ENCODE measurements around the gene RAB13. TPM values are rescaled to one million over a fixed set of nuclear protein-coding genes. Genes with fewer than 3 reads are reported as not detected.

RAB13 gene
- total RNA-seq, 1 experiment from 2014 or later: 122 TPM

- H4K8ac ChIP-seq (replicated peaks; ENCODE audit: insufficient read length, low read depth, low read length): no peak overlapping the region
- no peaks in the 10 kb centered on the region for H3K4me1 ChIP-seq (ENCODE audit: insufficient read depth, low read length)
- no peak overlapping the region for H3T11ph ChIP-seq (ENCODE audit: low read length)
- Mint-ChIP-seq H3K4me1 (no peaks in the 10 kb centered on the region), H3K27me3 (ENCODE audit: low read depth) (no peaks in the 10 kb centered on the region), H3K27ac (no peak overlapping the region), H3K4me3 (no peak overlapping the region), H3K36me3 (ENCODE audit: insufficient read depth in 1 of 3, low read depth in 3 of 3) (peaks cover 48 to 84% (median 79%) of the 10 kb centered on the region in 3 experiments), H3K9me3 (no peaks in the 10 kb centered on the region)
- no peak overlapping the region for H2BK15ac ChIP-seq (ENCODE audit: low read depth, low read length)
- no peak overlapping the region for H4K5ac ChIP-seq (ENCODE audit: insufficient read length, low read depth, low read length)
- no peak overlapping the region for H2AK5ac ChIP-seq (ENCODE audit: insufficient read length, low read length)
- H3K18ac ChIP-seq (ENCODE audit: insufficient read length, low read depth, low read length): no peak overlapping the region
- H3K23ac ChIP-seq (ENCODE audit: insufficient read length, low read depth, low read length): no peak overlapping the region
- no peak overlapping the region for H2BK20ac ChIP-seq (ENCODE audit: low read depth, low read length, poor library complexity, severe bottlenecking)
- no peak overlapping the region for H2BK120ac ChIP-seq (ENCODE audit: low read depth, low read length, poor library complexity, severe bottlenecking)
- no CpG with 5 or more reads among the region's 10 CpGs for WGBS (ENCODE audit: extremely low coverage, insufficient read length, low lambda C conversion rate)
- H3K4ac ChIP-seq (ENCODE audit: low read depth, low read length): no peak overlapping the region
- no peaks in the 10 kb centered on the region for H3K9me3 ChIP-seq (ENCODE audit: control insufficient read depth, low read depth, low read length)
- no peak overlapping the region for H3K4me2 ChIP-seq (ENCODE audit: insufficient read depth, insufficient read length, low read length)
- H3K27ac ChIP-seq (ENCODE audit: insufficient read length, low read depth, low read length): no peak overlapping the region
- no peak overlapping the region for H2BK5ac ChIP-seq (ENCODE audit: insufficient read length, low read length)
- no peaks in the 10 kb centered on the region for H3K23me2 ChIP-seq (ENCODE audit: insufficient read length, low read depth, low read length, poor library complexity, severe bottlenecking)
- no peak overlapping the region for H4K91ac ChIP-seq (ENCODE audit: insufficient read length, low read depth, low read length)
- H3K9ac ChIP-seq (ENCODE audit: extremely low read depth, insufficient read length, low read length): no peak overlapping the region
- TF ChIP-seq CTCF (conservative IDR thresholded peaks at IDR 0.05): no peak
- H3K79me1 ChIP-seq (ENCODE audit: insufficient read depth, low read depth, low read length, poor library complexity, severe bottlenecking): no peaks in the 10 kb centered on the region
- H3K14ac ChIP-seq (ENCODE audit: insufficient read depth, low read length): no peak overlapping the region
- no peak overlapping the region for H2AFZ ChIP-seq (ENCODE audit: low read length)
- no peaks in the 10 kb centered on the region for H3K79me2 ChIP-seq (ENCODE audit: insufficient read depth, low read length)
- H4K20me1 ChIP-seq (ENCODE audit: control insufficient read depth, insufficient read depth, insufficient read length): peaks cover 3% of the 10 kb centered on the region
- H2BK12ac ChIP-seq (ENCODE audit: insufficient read length, low read depth, low read length): no peak overlapping the region
- no peak for DNase-seq
- no peak overlapping the region for H3K56ac ChIP-seq (ENCODE audit: insufficient read length, low read depth, low read length)
- no peaks in the 10 kb centered on the region for H3K27me3 ChIP-seq (ENCODE audit: insufficient read depth, low read length)
Measured at GRCh38 chr1:153937331-153937730, 48.8 kb downstream of the RAB13 start.

Measured in H9 (cell line).